SHP77 treated with DMSO at 0.1 percent for 48 hours (cell line): Measurements from ENCODE around the gene MCM5.

ENCODE experiments used
- DNase-seq: peaks from one replicate; lab custom pipeline; 2025; lab: John Stamatoyannopoulos, UW

MCM5 gene

GRCh38 chr22:35403356-35403755 is 3.4 kb downstream of the MCM5 start:
- no peak for DNase-seq

- no peak for DNase-seq
Observed at GRCh38 chr22:35404176-35404575, 4.2 kb downstream of the MCM5 start.

GRCh38 chr22:35406443-35406842 is 6.5 kb downstream of the MCM5 start:
- DNase-seq = no peak

- no peak for DNase-seq
Observed at GRCh38 chr22:35407362-35407761, 7.4 kb downstream of the MCM5 start.

- DNase-seq = no peak
Observed at GRCh38 chr22:35409783-35410662, 10.1 kb downstream of the MCM5 start.

- no peak for DNase-seq
Observed at GRCh38 chr22:35410663-35411034, 10.7 kb downstream of the MCM5 start.

GRCh38 chr22:35411102-35411501 is 11.2 kb downstream of the MCM5 start:
- no peak for DNase-seq

GRCh38 chr22:35413624-35414023 is 13.7 kb downstream of the MCM5 start:
- DNase-seq = no peak

- DNase-seq = no peak
Observed at GRCh38 chr22:35417606-35418005, 17.7 kb downstream of the MCM5 start.

GRCh38 chr22:35418088-35418487 is 18.1 kb downstream of the MCM5 start:
- no peak for DNase-seq

GRCh38 chr22:35418731-35419130 is 18.8 kb downstream of the MCM5 start:
- no peak for DNase-seq

- no peak for DNase-seq
Observed at GRCh38 chr22:35419756-35420155, 19.8 kb downstream of the MCM5 start.

- DNase-seq = no peak
Observed at GRCh38 chr22:35421121-35421520, 21.2 kb downstream of the MCM5 start.

GRCh38 chr22:35422145-35422544 is 22.2 kb downstream of the MCM5 start:
- no peak for DNase-seq

GRCh38 chr22:35422936-35423335 is 23.0 kb downstream of the MCM5 start:
- no peak for DNase-seq

- DNase-seq = no peak
Observed at GRCh38 chr22:35424081-35424480, 24.1 kb downstream of the MCM5 start.

GRCh38 chr22:35424761-35425160 is 24.8 kb downstream of the MCM5 start:
- DNase-seq = no peak

- no peak for DNase-seq
Observed at GRCh38 chr22:35425546-35425945, 25.6 kb downstream of the MCM5 start.

GRCh38 chr22:35425971-35426800 is 26.2 kb downstream of the MCM5 start:
- no peak for DNase-seq

GRCh38 chr22:35426801-35427140 is 26.8 kb downstream of the MCM5 start:
- no peak for DNase-seq

GRCh38 chr22:35430897-35431322 is 31.0 kb downstream of the MCM5 start:
- peak; percentile 51 for DNase-seq

- no peak for DNase-seq
Observed at GRCh38 chr22:35431483-35432227, 31.7 kb downstream of the MCM5 start.
